GM19397 (cell line): ENCODE data around the gene GPS1.
A peak's percentile ranks its signal among the peaks of the same experiment; 100 is the strongest.

Experiments
- ATAC-seq: cut with Tn5 transposase; IDR thresholded peaks from one replicate; pipeline ENCODE4 v1.9.1; 2021; ENCODE audit warnings: mild to moderate bottlenecking, moderate library complexity; ENCODE audit not compliant: unreplicated experiment

GPS1 gene

DNA sequence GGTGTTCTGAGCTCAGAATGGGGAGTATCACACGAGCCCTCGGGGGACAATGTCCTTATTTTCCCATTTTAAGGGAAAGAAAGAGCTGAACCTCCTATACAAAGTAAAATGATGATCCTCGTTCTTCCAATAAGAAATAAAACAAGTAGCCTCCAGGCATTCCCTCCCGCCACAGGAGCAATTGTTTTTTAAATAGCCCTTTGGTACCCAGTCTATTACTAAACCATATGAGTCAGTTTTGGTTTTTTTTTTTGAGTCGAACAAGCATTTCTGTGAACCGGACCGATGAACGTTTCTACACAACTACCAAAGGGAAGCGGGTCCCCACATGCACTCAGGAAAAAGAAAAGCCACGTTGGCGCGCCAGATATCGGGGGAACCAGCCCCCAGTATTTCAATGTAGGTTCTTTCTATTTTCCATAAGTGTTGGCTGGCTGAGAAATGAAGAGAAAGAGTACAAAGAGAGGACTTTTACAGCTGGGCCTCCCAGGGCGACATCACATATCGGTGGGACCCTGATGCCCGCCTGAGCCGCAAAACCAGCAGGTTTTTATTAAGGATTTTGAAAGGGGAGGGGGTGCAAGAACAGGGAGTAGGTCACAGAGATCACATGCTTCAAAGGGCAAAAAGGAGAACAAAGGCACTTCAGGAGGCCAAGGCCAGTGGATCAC, 10.4 kb upstream of the GPS1 start:
- ATAC-seq = no peak

DNA sequence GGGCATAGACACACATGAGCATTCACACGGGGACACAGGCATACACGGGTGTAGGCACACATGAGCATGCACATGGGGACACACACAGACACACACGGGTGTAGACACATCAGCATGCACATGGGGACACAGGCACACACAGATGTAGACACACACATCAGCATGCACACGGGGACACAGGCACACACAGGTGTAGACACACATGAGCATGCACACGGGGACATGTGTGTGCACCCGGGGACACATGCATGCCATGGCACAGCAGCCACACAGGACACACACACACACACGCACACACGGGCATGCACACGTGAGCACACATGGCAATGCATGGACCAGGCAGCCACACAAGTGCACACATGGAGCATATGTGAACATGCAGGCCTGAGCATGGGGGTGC, 9.0 kb upstream of the GPS1 start:
- no peak for ATAC-seq

DNA sequence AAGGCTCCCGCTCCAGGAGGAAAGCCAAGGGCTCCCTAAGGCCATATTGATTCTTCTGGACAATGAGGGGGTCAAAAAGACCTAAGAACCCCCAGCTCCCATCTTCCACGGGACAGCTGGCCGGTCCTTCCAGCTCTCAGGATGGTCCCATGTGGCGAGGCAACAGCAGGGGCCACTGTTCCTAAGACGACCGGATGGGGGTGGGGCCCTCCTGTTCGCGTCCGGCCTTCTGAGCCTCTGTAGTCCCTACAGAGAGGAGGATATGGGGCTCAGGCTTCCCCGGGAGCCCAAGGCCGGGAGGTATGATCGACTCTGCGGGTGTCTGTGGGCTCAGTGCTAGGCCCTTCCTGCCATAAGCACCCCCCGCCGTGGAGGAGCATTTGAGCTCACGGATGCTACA, 8.2 kb upstream of the GPS1 start:
- no peak for ATAC-seq

DNA sequence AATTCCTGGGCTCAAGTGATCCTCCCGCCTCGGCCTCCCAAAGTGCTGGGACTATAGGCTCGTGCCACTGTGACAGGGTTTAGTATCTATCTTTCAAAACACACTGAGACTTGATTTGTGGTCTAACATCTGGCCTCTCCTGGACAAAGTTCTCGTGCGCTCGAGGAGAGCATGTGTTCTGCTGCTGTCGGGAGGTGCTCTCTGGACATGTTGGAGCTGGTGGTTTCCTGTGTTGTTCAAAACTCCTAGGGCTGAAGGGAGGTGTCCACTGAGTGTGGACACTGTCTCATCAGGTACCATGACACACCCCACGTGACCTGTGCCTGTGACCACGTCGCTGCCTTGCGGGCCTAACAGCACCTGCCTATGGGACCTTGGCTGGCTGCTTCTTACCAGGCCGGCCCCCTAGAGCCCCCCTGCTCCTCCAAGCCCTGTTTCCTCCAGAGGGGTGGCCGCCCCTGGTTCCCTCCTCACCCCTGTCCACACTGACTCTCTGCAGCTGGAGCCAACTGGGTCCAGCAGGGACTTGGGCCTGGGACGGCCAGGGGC, 5.7 kb upstream of the GPS1 start:
- no peak for ATAC-seq

DNA sequence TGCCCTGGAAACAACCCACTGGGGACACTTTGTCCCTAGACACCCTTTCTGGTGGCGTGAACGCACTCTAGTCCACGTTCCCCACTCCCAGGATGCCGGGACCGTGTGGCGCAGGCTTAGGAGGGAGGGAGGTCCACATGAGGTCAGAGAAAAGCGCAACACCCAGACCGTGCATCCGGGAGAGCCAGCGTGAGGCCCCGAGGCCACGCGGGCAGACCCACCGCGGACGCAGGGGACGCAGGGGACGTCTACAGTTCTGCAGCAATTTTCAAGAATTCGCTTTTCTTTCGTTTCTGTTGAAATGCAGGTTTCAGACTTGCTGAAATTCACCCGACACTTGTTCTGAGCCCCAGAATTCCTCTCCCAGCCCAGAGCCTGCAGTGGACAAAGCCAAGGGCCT, 4.8 kb upstream of the GPS1 start:
- no peak for ATAC-seq

DNA sequence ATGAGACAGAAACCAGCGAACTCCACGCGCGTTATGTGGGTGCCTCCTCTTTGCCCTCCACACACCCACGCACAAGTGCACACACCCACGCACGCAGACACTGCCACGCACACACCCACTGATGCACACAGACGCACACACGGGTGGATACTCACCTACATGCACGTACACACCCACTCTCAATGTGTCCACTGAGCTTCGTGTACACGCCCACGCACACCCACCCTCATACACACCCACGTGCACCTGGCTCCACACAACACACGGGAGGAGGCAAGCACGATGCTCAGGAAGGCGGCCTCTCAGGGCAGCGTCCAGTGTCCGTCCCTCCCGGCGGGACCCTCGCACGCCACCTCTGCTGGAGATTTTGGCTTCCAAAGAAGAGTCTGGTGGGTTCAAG, 4.3 kb upstream of the GPS1 start:
- ATAC-seq = no peak

DNA sequence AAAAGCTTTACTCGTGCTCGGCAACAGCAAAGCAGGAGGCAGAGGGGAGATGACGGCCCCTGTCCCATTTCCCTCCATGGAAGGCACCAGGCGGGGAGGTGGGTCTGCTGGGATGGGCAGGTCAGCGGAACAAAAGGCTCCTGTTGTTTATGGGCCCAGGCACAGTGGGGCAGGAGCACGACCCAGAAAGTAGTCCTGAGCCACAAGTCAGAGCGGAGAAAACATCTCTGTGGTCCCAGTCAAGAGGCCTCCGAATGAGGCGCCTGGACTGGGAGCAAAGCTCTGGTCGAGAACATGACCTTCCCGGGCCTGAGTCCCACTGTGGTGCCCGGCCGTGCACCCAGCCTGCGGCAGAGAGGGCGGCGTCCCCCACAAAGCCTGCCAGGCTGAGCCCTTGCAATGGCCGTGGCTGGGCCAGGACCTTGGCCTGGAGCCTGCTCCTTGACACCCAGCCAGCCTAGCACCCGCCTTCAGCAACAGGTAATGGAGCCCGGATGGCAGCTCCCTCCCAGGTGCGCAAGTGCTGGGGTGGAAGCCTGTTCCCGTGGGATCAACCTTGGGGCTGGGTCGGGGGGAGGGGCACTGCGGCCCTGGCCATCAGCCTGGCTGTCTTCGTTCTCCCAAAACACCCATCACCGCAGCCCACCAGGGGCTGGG, 3.7 kb upstream of the GPS1 start:
- ATAC-seq = no peak

DNA sequence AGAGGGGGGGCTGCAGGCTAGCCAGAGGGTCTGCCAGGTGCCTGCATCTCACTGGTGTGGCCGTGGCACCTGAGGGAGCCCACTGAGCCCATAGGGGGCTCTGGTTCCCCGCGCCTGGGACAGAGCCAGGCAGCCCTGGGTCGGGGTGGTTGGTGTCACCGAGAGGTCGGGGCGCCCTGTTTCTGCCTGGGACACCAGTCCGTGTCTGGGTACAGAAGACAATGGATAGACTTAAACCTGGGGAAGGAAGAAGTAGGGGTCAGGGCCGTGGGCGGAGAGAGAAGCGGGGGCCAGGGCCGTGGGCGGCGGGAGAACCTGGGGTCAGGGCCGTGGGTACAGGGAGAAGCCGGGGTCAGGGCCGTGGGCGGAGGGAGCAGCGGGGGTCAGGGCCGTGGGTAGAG, 3.1 kb upstream of the GPS1 start:
- ATAC-seq = no peak

DNA sequence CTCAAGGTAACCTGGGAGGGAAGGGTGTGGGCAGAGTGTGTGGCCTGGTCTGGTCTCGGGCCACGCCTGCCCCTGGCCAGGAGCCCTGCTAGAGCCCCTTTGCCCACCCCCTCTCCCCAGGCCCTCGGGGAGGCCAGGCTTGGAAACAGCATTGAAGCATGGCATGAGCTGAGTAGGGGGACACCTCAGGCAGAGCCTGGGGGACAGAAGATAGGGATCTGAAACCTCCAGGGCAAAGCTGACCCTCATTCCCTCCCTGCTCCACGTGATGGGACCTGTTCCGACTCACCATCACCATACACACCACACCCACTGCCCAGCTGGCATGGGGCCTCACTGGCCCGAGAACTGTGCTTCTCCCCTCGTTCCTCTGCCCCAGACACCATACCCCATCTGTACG, 2.6 kb upstream of the GPS1 start:
- ATAC-seq = no peak

DNA sequence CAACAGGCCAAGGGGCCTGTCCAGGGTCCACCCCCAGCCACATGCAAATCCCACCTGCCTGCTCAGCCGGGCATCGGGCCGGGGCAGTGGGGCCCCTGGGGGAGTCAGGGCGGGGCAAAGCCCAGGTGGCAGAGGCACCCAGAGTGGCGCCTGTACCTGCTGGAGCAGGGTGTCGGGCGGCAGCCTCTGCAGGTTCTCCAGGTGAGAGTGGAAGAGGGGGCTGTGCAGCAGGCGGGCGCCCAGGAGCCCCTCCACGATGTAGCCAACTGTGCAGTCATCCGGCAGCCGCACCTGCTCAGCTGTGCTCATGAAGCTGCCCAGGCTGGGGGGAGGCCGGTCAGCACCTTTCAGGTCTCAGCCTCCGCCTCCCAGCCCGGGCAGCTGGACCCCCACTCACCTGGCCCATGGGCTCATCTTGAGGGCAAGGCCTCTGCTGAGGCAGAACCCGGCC, 2.2 kb upstream of the GPS1 start:
- no peak for ATAC-seq

DNA sequence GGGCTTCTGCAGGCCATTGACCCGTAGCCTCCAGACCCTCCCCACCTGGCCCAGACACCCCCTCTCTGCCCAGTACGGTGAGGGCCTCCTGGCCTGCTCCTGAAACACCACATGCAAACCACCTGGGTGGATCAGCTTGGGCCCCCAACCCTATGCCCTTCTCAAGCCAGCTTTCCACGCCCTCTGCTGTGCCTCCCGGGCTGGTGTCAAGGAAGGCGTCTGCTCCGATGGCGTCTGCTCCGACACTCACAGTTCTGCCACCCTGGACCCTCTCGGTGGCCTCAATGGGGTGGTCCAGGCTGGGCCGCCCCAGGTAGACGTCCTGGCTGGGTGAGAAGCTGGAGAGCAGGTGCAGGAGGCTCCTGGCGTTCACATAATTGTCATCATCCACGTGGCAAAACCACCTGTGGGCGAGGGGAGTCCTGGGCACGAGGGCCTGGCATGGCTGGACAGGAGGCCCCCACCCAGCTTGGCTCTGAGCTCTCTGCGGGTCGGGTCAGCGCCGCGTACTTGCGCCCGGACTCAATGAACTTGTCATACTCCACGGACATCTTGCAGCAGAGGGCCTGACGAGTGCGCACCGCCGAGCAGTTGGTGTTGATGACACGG, 1.4 kb upstream of the GPS1 start:
- ATAC-seq = no peak

DNA sequence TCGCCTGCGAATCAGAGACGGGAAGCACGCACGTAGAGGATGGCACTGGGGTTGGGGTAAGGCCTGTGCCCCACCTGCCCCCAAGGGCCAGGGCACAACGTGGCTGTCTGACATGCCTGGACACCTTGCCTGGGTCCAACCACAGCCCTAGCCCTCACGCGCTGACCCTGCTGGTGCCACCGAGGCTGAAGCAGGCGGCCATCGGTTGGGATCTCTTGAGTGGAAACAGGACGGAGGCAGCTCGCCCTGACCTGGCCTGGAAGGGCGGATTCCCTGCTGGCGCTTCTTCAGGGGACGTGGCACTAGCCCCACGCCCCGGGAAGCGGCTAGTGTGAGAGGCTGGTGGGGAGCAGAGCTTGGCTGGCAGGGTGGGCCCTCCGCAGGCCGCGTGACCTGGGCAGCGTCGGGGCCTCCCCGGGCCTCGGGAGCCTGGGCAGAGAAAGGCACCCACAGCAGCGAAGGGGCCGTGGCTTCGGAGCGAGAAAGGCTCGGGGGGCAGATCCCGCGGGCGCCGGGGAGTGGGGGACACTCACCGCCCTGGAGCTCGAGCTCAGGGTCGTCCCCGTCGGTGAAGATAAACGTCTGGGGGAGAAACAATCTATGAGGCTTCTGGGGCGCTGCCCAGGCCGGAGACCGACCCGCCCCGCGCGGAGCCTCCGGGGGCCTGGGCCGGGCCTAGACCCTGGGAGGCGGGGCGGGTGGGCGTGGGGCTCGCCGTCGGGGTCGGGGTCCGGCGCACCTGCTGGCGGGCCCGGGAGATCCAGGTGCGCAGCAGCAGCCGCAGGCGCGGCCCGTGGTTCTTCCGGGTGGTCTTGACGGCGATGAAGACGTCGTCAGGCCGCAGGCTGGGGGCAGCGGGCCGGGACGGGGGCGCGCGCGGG, 697 bp upstream of the GPS1 start:
- ATAC-seq = peak; percentile 5

DNA sequence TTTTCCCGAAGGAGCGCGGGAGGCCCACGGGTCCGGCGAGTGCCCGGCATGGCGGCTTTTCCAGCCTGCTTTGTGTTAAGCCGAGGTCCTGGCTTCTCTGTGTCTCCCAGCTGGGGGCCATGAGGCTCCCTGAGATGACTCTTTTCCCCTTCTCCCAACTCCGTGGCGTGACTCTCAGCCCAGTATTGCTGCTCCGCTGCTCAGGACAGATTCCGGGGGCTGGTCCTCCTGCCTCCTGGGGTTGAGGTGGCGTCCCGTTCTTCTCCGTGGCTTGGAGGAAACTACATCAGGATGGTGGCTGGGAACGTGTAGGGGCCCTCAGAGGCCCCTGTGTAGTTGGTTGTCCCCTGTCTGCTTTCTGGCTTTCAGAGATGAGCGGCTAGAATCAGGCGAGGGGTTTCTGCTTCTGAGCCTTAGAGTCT, 951 bp downstream of the GPS1 start:
- no peak for ATAC-seq

DNA sequence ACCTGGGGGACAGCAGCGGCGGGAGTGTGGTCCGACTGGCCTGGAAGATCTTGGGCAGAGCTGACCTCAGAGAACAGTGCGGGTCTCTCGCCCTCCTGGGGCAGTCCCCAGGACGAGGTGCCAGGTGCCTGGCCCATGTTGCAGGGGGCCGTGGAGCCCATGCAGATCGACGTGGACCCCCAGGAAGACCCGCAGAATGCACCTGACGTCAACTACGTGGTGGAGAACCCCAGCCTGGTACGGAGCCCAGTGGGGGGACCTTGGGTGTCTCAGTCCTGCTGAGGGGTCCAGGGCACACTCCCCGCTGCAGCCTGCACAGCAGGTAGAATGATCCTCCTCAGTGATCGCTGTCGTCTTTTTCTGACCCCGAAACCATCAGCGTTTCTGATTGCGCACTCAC, 1.4 kb downstream of the GPS1 start:
- ATAC-seq = no peak

DNA sequence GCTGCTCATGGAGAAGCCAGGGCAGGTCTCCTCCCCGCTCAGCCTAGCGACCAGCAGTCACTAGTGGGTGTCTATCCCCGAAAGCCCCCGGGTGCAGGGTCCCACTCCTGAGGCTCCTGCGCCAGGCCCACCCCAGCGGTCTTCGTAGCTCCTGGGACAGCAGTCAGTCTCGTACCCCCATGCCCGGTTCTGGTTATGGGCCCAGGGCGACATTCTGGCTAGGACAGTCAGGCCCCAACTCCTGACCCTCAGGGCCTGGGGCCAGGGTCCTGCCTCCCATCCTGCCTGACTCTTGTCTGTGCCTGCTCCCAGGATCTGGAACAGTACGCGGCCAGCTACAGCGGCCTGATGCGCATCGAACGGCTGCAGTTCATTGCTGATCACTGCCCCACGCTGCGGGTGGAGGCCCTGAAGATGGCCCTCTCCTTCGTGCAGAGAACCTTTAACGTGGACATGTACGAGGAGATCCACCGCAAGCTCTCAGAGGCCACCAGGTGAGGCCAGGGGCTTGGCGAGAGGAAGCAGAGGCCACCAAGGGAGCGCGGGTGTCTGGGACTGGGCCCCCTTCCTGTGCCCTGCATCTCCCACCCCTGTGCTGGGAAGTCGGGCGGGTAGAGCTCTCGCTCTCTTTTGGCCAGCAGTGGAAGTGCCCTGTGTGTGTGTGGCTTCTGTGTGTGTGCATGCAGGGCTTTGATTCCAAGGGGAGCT, 2.0 kb downstream of the GPS1 start:
- no peak for ATAC-seq

DNA sequence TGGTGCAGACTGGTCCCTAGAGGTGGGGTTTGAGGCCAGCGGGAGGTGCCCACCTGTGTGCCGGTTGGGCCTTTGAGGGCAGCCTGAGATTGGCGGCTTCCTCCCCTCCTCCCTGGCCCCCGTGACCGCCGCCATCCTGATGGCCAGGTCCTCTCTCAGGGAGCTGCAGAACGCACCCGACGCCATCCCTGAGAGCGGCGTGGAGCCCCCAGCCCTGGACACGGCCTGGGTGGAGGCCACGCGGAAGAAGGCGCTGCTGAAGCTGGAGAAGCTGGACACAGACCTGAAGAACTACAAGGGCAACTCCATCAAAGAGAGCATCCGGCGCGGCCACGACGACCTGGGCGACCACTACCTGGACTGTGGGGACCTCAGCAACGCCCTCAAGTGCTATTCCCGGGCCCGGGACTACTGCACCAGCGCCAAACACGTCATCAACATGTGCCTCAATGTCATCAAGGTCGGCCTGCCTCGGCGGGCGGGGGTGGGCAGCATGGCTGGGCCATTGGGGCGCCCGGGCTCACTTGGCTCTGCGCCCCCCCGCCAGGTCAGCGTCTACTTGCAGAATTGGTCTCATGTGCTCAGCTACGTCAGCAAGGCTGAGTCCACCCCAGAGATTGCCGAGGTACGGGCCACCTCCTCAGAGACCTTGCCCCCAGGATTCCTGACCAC, 2.8 kb downstream of the GPS1 start:
- ATAC-seq = no peak

DNA sequence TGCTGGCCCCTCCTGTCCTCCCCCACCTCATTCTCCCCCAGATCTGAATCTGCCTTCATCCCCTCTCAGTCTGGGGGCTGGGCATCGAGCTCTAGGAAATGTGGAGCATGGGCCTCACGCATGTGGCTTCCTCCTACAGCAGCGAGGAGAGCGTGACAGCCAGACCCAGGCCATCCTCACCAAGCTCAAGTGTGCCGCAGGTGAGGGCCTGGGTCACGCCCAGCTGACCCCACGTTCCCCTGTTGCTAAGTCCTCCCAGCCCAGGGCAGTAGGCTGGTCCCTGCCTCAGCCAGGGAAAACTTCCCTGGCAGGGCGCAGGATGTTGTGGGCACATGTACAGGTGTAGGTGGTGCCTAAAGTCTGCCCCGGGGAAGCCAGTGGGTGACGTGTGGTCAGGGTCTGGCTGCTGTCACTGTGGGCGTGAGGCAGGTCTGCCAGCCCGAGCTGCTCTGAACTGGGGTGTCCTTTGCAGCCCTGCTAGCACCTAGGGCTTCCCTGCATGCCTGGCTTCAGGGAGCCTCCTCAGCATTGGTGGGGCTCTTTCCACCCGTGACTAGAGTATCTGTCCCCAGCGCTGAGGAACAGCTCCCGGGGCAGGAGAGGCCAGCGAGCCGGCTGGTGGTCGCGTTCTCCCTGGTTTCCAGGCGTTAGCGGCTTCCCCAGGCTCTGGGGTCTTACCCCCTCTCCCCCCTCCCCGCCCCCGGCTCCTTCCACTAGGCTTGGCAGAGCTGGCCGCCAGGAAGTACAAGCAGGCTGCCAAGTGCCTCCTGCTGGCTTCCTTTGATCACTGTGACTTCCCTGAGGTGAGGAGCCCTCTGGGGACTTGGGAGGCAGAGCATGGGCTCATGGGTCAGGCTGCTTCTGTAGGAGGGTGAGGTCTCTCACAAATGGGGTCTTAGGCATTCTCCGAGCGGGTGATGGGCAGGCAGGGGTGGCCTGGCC, 3.6 kb downstream of the GPS1 start:
- no peak for ATAC-seq

DNA sequence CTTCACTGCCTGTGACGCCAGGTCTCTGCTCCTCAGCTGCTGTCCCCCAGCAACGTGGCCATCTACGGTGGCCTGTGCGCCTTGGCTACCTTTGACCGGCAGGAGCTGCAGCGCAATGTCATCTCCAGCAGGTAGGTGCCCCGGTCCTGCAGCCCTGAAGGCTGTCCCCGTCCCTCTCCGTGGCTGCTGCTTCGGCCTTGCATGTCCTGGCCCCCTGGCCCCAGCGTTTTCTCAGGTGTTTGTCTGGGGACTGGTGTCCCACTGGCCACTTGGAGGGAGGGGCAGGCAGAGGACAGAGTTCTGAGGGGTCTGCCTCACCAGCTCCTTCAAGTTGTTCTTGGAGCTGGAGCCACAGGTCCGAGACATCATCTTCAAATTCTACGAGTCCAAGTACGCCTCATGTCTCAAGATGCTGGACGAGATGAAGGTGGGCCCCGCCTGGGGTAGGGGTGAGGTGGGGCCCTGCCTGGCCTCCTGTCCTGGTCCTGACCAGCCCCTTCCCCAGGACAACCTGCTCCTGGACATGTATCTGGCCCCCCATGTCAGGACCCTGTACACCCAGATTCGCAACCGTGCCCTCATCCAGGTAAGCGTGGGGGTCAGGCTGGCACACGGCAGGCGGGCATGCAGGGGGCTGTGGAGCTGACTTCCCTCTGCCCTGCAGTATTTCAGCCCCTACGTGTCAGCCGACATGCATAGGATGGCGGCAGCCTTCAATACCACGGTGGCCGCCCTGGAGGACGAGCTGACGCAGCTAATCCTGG, 4.4 kb downstream of the GPS1 start:
- no peak for ATAC-seq
